Astrocyte (in vitro differentiated cells and primary cell): ENCODE data around the gene AMMECR1. TPM values are rescaled to one million over a fixed set of nuclear protein-coding genes. Genes with fewer than 3 reads are reported as not detected.
"Not testable (repeated sequence)": the region's sequence is repeated elsewhere in the genome, so short reads cannot be mapped to it uniquely, and the experiment has no call there.

Source experiments
- DNase-seq: peaks from one replicate; pipeline ENCODE4 v3.0.0-alpha.2; 2010; ENCODE audit warnings: low read depth
- FAIRE-seq: peaks from 2 replicates; lab custom pipeline; 2011; peaks lifted over from hg19 to GRCh38; lab: Jason Lieb, UNC
- H2AFZ ChIP-seq: 2 replicates; pipeline ENCODE4 v1.6.0; 2012; ENCODE audit warnings: low read depth, low read length, inconsistent platforms
- H3K27ac ChIP-seq: 2 replicates; pipeline ENCODE4 v1.5.1; 2011; ENCODE audit warnings: low read depth, low read length, inconsistent platforms
- H3K27me3 ChIP-seq: 2 replicates; pipeline ENCODE4 v1.6.0; 2011; ENCODE audit warnings: low read length, inconsistent platforms; ENCODE audit not compliant: insufficient read depth
- H3K36me3 ChIP-seq: 2 replicates; pipeline ENCODE4 v1.5.1; 2011; ENCODE audit warnings: low read length, inconsistent platforms; ENCODE audit not compliant: insufficient read depth
- H3K4me1 ChIP-seq: 2 replicates; pipeline ENCODE4 v1.5.1; 2011; ENCODE audit warnings: low read length, inconsistent platforms; ENCODE audit not compliant: insufficient read depth
- H3K4me2 ChIP-seq: 2 replicates; pipeline ENCODE4 v1.6.0; 2012; ENCODE audit warnings: low read length, inconsistent platforms
- H3K4me3 ChIP-seq: 2 replicates; pipeline ENCODE4 v1.5.1; 2011; ENCODE audit warnings: low read depth, mild to moderate bottlenecking, low read length, inconsistent platforms; ENCODE audit not compliant: insufficient read depth
- H3K79me2 ChIP-seq: 2 replicates; pipeline ENCODE4 v1.6.0; 2012; ENCODE audit warnings: mild to moderate bottlenecking, low read length, inconsistent platforms; ENCODE audit not compliant: insufficient read depth
- H3K9ac ChIP-seq: 2 replicates; pipeline ENCODE4 v1.6.0; 2012; ENCODE audit warnings: mild to moderate bottlenecking, low read length, inconsistent platforms
- H3K9me3 ChIP-seq: 2 replicates; pipeline ENCODE4 v1.5.1; 2012; ENCODE audit warnings: low read depth, mild to moderate bottlenecking, low read length, inconsistent platforms; ENCODE audit not compliant: insufficient read depth
- H4K20me1 ChIP-seq: 2 replicates; pipeline ENCODE4 v1.6.0; 2012; ENCODE audit warnings: low read length, inconsistent platforms; ENCODE audit not compliant: insufficient read depth
- H3K27ac Mint-ChIP-seq: one replicate; pipeline ENCODE4 v1.8.0; 2021; ENCODE audit warnings: mild to moderate bottlenecking, mixed read lengths; ENCODE audit not compliant: unreplicated experiment
- H3K27me3 Mint-ChIP-seq: one replicate; pipeline ENCODE4 v1.8.0; 2021; ENCODE audit warnings: low read depth, mixed read lengths; ENCODE audit not compliant: unreplicated experiment
- H3K36me3 Mint-ChIP-seq: one replicate; pipeline ENCODE4 v1.8.0; 2021; ENCODE audit warnings: low read depth, mixed read lengths; ENCODE audit not compliant: unreplicated experiment
- H3K4me1 Mint-ChIP-seq: one replicate; pipeline ENCODE4 v1.8.0; 2021; ENCODE audit warnings: low read depth, mixed read lengths; ENCODE audit not compliant: unreplicated experiment
- H3K4me3 Mint-ChIP-seq: one replicate; pipeline ENCODE4 v1.8.0; 2021; ENCODE audit warnings: mild to moderate bottlenecking, moderate library complexity, mixed read lengths; ENCODE audit not compliant: unreplicated experiment
- H3K9me3 Mint-ChIP-seq: one replicate; pipeline ENCODE4 v1.8.0; 2021; ENCODE audit warnings: mild to moderate bottlenecking, mixed read lengths; ENCODE audit not compliant: unreplicated experiment
- EZH2 ChIP-seq: IDR thresholded peaks from 2 replicates; pipeline ENCODE4 v1.6.1; 2012; ENCODE audit warnings: mild to moderate bottlenecking, low read length, inconsistent platforms; ENCODE audit not compliant: insufficient read depth
- total RNA-seq: library from RNA; stranded (reverse); gene quantifications from 2 replicates; pipeline ENCODE4 v1.2.1, GENCODE V29; 2021
- TF ChIP-seq, protein P1 (sequence below): IDR thresholded peaks from 2 replicates; pipeline ENCODE4 v1.5.1; 2011; ENCODE audit warnings: low read depth, mild to moderate bottlenecking, inconsistent platforms, low read length, moderate library complexity; ENCODE audit not compliant: insufficient read depth

The AMMECR1 gene
- total RNA-seq, 1 donor from 2014 or later: 16.0 TPM

DNA sequence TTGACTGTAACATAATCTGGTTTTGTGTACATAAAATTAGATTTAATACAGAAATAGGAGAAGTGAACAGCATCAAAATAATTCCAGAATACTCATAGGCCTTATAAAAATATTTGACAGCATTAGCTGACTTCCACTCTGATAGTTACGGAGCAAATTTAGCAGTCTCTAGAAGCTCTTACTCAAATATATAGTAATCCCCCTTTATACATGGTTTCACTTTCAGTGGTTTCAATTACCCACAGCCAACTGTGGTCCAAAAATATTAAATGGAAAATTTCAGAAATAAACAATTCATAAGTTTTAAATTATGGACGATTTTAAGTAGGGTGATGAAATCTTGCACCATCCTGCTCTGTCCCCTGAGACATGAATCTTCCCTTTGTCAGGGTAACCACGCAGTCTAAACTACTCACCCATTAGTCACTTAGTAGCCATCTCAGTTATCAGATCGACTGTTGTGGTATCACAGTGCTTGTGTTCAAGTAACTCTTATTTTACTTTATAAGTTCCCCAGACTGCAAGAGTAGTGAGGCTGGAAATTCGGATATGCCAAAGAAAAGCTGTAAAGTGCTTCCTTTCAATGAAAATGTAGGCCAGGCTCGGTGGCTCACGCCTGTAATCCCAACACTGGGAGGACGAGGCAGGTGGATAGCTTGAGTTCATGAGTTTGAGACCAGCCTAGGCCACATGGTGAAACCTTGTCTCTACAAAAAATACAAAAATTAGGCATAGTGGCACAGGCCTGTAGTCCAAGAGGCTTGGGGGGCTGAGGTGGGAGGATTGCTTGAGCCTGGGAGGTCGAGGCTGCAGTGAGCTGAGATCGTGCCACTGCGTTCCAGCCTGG lies 23.5 kb upstream of the AMMECR1 start:
- Histone ChIP-seq H3K36me3 (no peaks in the 10 kb centered on the region), H3K4me2 (peak overlapping the region; percentile 55), H3K4me1 (no peaks in the 10 kb centered on the region), H3K27me3 (no peaks in the 10 kb centered on the region), H3K79me2 (no peaks in the 10 kb centered on the region), H3K27ac (peak overlapping the region; percentile 61), H3K4me3 (peak overlapping the region; percentile 25), H3K9ac (peak overlapping the region; percentile 35), H3K9me3 (no peaks in the 10 kb centered on the region), H4K20me1 (no peaks in the 10 kb centered on the region), H2AFZ (no peak overlapping the region)
- Mint-ChIP-seq H3K27ac (peak overlapping the region; percentile 96), H3K27me3 (no peaks in the 10 kb centered on the region), H3K36me3 (no peaks in the 10 kb centered on the region), H3K4me3 (no peak overlapping the region), H3K9me3 (no peaks in the 10 kb centered on the region), H3K4me1 (peaks cover 7% of the 10 kb centered on the region)
- DNase-seq: peak; percentile 84
- peak; percentile 88 for FAIRE-seq
- TF ChIP-seq, protein P1, sequence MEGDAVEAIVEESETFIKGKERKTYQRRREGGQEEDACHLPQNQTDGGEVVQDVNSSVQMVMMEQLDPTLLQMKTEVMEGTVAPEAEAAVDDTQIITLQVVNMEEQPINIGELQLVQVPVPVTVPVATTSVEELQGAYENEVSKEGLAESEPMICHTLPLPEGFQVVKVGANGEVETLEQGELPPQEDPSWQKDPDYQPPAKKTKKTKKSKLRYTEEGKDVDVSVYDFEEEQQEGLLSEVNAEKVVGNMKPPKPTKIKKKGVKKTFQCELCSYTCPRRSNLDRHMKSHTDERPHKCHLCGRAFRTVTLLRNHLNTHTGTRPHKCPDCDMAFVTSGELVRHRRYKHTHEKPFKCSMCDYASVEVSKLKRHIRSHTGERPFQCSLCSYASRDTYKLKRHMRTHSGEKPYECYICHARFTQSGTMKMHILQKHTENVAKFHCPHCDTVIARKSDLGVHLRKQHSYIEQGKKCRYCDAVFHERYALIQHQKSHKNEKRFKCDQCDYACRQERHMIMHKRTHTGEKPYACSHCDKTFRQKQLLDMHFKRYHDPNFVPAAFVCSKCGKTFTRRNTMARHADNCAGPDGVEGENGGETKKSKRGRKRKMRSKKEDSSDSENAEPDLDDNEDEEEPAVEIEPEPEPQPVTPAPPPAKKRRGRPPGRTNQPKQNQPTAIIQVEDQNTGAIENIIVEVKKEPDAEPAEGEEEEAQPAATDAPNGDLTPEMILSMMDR: no peak
- TF ChIP-seq EZH2: no peak

DNA sequence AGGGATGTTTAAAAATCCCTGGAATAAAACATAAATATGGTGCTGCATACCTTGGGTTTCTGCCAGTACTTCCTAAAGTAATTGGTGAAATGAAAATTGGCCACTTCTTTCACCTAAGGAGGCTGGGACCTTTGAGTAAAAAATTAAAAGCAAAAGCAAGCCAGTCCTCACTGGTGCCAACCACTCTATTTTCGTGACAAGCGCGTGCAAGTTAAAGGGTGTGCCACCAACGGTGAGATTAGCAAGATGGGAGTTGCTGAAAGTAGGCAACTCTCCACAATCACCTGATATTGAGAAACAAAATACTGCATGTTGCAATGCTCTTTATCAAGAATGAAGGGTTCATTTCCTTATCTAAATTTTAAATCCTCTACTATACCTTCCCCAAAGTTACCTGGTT lies 21.1 kb upstream of the AMMECR1 start:
- H3K36me3 ChIP-seq: no peaks in the 10 kb centered on the region
- no peaks in the 10 kb centered on the region for H3K9me3 ChIP-seq
- H3K79me2 ChIP-seq: no peaks in the 10 kb centered on the region
- Mint-ChIP-seq H3K9me3 (no peaks in the 10 kb centered on the region), H3K36me3 (no peaks in the 10 kb centered on the region), H3K27me3 (no peaks in the 10 kb centered on the region), H3K4me1 (peaks cover 6% of the 10 kb centered on the region), H3K4me3 (no peak overlapping the region), H3K27ac (no peak overlapping the region)
- FAIRE-seq (no peak), DNase-seq (no peak)
- H4K20me1 ChIP-seq: no peaks in the 10 kb centered on the region
- H3K27ac ChIP-seq: no peak overlapping the region
- H3K4me1 ChIP-seq: no peaks in the 10 kb centered on the region
- TF ChIP-seq, protein P1: no peak
- no peak for TF ChIP-seq EZH2
- H3K9ac ChIP-seq: no peak overlapping the region
- no peak overlapping the region for H3K4me2 ChIP-seq
- no peaks in the 10 kb centered on the region for H3K27me3 ChIP-seq
- no peak overlapping the region for H3K4me3 ChIP-seq
- no peak overlapping the region for H2AFZ ChIP-seq

DNA sequence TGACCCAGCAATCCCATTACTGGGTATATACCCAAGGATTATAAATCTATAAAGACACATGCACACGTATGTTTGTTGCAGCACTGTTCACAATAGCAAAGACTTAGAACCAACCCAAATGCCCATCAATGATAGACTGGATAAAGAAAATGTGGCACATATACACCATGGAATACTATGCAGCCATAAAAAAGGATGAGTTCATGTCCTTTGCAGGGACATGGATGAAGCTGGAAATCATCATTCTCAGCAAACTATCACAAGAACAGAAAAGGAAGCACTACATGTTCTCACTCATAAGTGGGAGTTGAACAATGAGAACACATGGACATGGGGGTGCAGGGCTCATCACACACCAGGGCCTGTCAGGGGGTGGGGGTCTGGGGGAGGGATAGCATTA lies 15.6 kb upstream of the AMMECR1 start:
- H3K27ac Mint-ChIP-seq, H3K4me1 Mint-ChIP-seq, H3K9ac ChIP-seq, H4K20me1 ChIP-seq, H3K4me2 ChIP-seq, H3K9me3 Mint-ChIP-seq, H3K36me3 ChIP-seq, H3K27me3 ChIP-seq, FAIRE-seq, H3K4me1 ChIP-seq, H2AFZ ChIP-seq, H3K27ac ChIP-seq, DNase-seq, H3K27me3 Mint-ChIP-seq, H3K9me3 ChIP-seq, H3K79me2 ChIP-seq, H3K36me3 Mint-ChIP-seq, H3K4me3 Mint-ChIP-seq, H3K4me3 ChIP-seq: not testable (repeated sequence)
